Measurements from ENCODE around the gene TBC1D14. TPM values are rescaled to one million over a fixed set of nuclear protein-coding genes. Genes with fewer than 3 reads are reported as not detected.
"Not testable (repeated sequence)": the region's sequence is repeated elsewhere in the genome, so short reads cannot be mapped to it uniquely, and the experiment has no call there.

The TBC1D14 gene
- total and polyA plus RNA-seq, 2 of the 4 experiments (the other 2 are of a cell fraction), result 31.7 to 40.7 TPM

DNA sequence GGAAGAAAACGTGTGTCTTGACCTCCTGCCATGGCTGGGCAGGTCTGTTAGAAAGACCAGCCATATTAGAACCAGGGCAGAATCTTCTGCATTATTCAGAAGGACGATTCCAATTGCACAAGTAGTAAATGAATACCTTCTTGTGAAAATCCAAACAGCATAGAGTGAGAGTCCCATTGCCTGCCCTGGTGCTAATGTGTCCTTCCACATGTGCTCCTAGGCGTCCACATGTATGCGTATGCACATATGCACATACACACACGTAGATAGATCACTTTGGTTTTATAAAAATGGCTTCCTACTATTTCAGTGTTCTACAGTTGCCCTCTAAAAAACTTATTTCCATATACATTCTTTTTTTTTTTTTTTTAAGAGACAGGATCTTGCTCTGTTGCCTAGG, 168.4 kb downstream of the TBC1D14 start:
- Histone ChIP-seq H3K27me3 (ENCODE audit: control insufficient read depth, insufficient read depth, low read length) (peaks cover 16% of the 10 kb centered on the region), H2BK120ac (ENCODE audit: low read depth, low read length) (no peak overlapping the region), H3K56ac (ENCODE audit: extremely low read depth, insufficient read depth, low read length) (no peak overlapping the region), H3K9ac (ENCODE audit: low read depth, low read length) (no peak overlapping the region), H4K91ac (ENCODE audit: insufficient read depth, low read depth, low read length) (no peak overlapping the region), H2AK9ac (replicated peaks; ENCODE audit: low read depth, low read length, poor library complexity) (no peak overlapping the region), H2BK20ac (ENCODE audit: low read depth, low read length) (no peak overlapping the region), H3K4me1 (ENCODE audit: control insufficient read depth, insufficient read depth, low read length) (0 out of 2 replicates have a peak, but pooled peaks cover 2% of the 10 kb centered on the region), H2BK15ac (ENCODE audit: low read depth, low read length) (no peak overlapping the region), H4K20me1 (ENCODE audit: insufficient read depth, low read length) (no peaks in the 10 kb centered on the region), H3K36me3 (ENCODE audit: control insufficient read depth, insufficient read depth, low read length) (no peaks in the 10 kb centered on the region), H3K23ac (ENCODE audit: low read depth, low read length) (no peak overlapping the region), H3K4me2 (ENCODE audit: low read depth, low read length) (no peak overlapping the region), H4K8ac (ENCODE audit: low read depth in 2 of 2, low read length in 2 of 2) (no peak overlapping the region), H3K27ac (ENCODE audit: insufficient read depth, low read length) (no peak overlapping the region), H3K18ac (ENCODE audit: low read depth, low read length) (no peak overlapping the region), H2BK5ac (ENCODE audit: low read depth, low read length, poor library complexity, severe bottlenecking) (no peak overlapping the region), H2AK5ac (ENCODE audit: low read depth, low read length) (no peak overlapping the region), H3K4ac (ENCODE audit: low read depth, low read length) (no peak overlapping the region), H3K9me3 (ENCODE audit: control insufficient read depth, insufficient read depth, low read length) (no peaks in the 10 kb centered on the region), H3K9me1 (ENCODE audit: insufficient read depth, low read length) (no peaks in the 10 kb centered on the region), H3K79me1 (ENCODE audit: low read depth in 1 of 2, low read length in 2 of 2) (no peaks in the 10 kb centered on the region), H4K5ac (ENCODE audit: low read depth, low read length) (no peak overlapping the region), H3K4me3 (ENCODE audit: insufficient read depth, low read depth, low read length) (no peak overlapping the region), H2AFZ (replicated peaks; ENCODE audit: low read length, poor library complexity) (no peak overlapping the region), H3K14ac (replicated peaks; ENCODE audit: low read depth, low read length) (no peak overlapping the region)
- intact Hi-C loops (cut with micrococcal nuclease), result no loop called here
- DNase-seq (no peak), ATAC-seq (ENCODE audit: low read depth) (no peak)
- ChIA-PET CTCF (no interaction called here), POLR2A (ENCODE audit: unreplicated experiment) (no interaction called here)
- BruUV-seq (replicated peaks), result no TSS peak
- in situ Hi-C loops (cut with MboI; ENCODE audit: low sequenced_read_pairs), result no loop called here
- dilution Hi-C loops (cut with HindIII; ENCODE audit: low sequenced_read_pairs, unreplicated experiment), result no loop called here
- 80% methylated on average over 1 of the region's 5 CpGs; no CpG with 5 or more reads in 1 of the 2 experiments for WGBS, 2 experiments (ENCODE audit: extremely low coverage in 2 of 2, insufficient read length in 1 of 2)
- TF ChIP-seq BHLHE40 (IDR thresholded peaks at IDR 0.05; ENCODE audit: low read depth, low read length) (no peak), USF2 (IDR thresholded peaks at IDR 0.05; ENCODE audit: low read depth, low read length) (no peak), CTCF (conservative IDR thresholded peaks at IDR 0.05; ENCODE audit: low read depth, low read length) (no peak), MXI1 (IDR thresholded peaks at IDR 0.05; ENCODE audit: borderline replicate concordance, low read depth, low read length) (no peak), RAD21 (IDR thresholded peaks at IDR 0.05; ENCODE audit: low read length) (no peak), NFE2L2 (IDR thresholded peaks at IDR 0.05; ENCODE audit: low read depth, low read length) (no peak)

DNA sequence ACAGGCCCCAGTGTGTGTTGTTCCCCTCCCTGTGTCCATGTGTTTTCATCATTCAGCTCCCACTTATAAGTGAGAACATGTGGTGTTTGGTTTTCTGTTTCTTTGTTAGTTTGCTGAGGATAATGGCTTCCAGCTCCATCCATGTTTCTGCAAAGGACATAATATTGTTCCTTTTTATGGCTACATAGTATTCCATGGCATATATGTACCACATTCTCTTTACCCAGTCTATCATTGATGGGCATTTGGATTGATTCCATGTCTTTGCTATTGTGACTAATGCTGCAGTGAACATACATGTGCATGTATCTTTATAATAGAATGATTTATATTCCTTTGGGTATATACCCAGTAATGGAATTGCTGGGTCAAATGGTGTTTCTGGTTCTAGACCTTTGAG, 169.9 kb downstream of the TBC1D14 start:
- H3K4me3 ChIP-seq (ENCODE audit: insufficient read depth, low read depth, low read length); POLR2A ChIA-PET (ENCODE audit: unreplicated experiment); H2BK120ac ChIP-seq (ENCODE audit: low read depth, low read length); H2BK15ac ChIP-seq (ENCODE audit: low read depth, low read length); DNase-seq; H3K9me1 ChIP-seq (ENCODE audit: insufficient read depth, low read length); H3K56ac ChIP-seq (ENCODE audit: extremely low read depth, insufficient read depth, low read length); H3K79me1 ChIP-seq (ENCODE audit: low read depth in 1 of 2, low read length in 2 of 2); H3K18ac ChIP-seq (ENCODE audit: low read depth, low read length); dilution Hi-C loops (cut with HindIII; ENCODE audit: low sequenced_read_pairs, unreplicated experiment); H3K4me2 ChIP-seq (ENCODE audit: low read depth, low read length); H4K5ac ChIP-seq (ENCODE audit: low read depth, low read length); H2BK20ac ChIP-seq (ENCODE audit: low read depth, low read length); H3K23ac ChIP-seq (ENCODE audit: low read depth, low read length); H2AFZ ChIP-seq (replicated peaks; ENCODE audit: low read length, poor library complexity); H2AK5ac ChIP-seq (ENCODE audit: low read depth, low read length); intact Hi-C loops (cut with micrococcal nuclease); H3K9ac ChIP-seq (ENCODE audit: low read depth, low read length); H2AK9ac ChIP-seq (replicated peaks; ENCODE audit: low read depth, low read length, poor library complexity); H3K14ac ChIP-seq (replicated peaks; ENCODE audit: low read depth, low read length); ATAC-seq (ENCODE audit: low read depth); H2BK5ac ChIP-seq (ENCODE audit: low read depth, low read length, poor library complexity, severe bottlenecking); H3K4me1 ChIP-seq (ENCODE audit: control insufficient read depth, insufficient read depth, low read length); H3K9me3 ChIP-seq (ENCODE audit: control insufficient read depth, insufficient read depth, low read length); BruUV-seq (replicated peaks); H4K8ac ChIP-seq (ENCODE audit: low read depth in 2 of 2, low read length in 2 of 2); in situ Hi-C loops (cut with MboI; ENCODE audit: low sequenced_read_pairs); H3K36me3 ChIP-seq (ENCODE audit: control insufficient read depth, insufficient read depth, low read length); H3K27ac ChIP-seq (ENCODE audit: insufficient read depth, low read length); H4K91ac ChIP-seq (ENCODE audit: insufficient read depth, low read depth, low read length); H4K20me1 ChIP-seq (ENCODE audit: insufficient read depth, low read length); H3K4ac ChIP-seq (ENCODE audit: low read depth, low read length): not testable (repeated sequence)
- CTCF ChIA-PET, result interaction anchor here (0.9 kb wide), 1 partner anchor 8 kb away, joined by 3 read pairs; no protein-coding TSS in a partner anchor
- H3K27me3 ChIP-seq (ENCODE audit: control insufficient read depth, insufficient read depth, low read length), result peaks cover 26% of the 10 kb centered on the region
